Measurements from ENCODE around the gene LIN37.
A peak's percentile ranks its signal among the peaks of the same experiment; 100 is the strongest.

LIN37 gene

GRCh38 chr19:35738887-35739229 is 9.5 kb upstream of the LIN37 start:
- H4K20me1 ChIP-seq (ENCODE audit: insufficient read depth, low read length), result peaks cover 13% of the 10 kb centered on the region; the same call in 1 of the 2 replicates
- no peak for ATAC-seq (ENCODE audit: insufficient read depth, low read depth)
- no peak overlapping the region for H3K9ac ChIP-seq (ENCODE audit: low read depth, low read length)
- TF ChIP-seq EZH2 (IDR thresholded peaks at IDR 0.05; ENCODE audit: borderline replicate concordance, low read depth, low read length, severe bottlenecking), result no peak
- H3K4me2 ChIP-seq (ENCODE audit: insufficient read depth, low read length), result no peak overlapping the region
- no peaks in the 10 kb centered on the region for H3K9me3 ChIP-seq (ENCODE audit: insufficient read depth, low read length, severe bottlenecking)
- peaks cover 60% of the 10 kb centered on the region for H3K36me3 ChIP-seq (ENCODE audit: insufficient read depth, low read length)
- no peak overlapping the region for H3K27ac ChIP-seq (ENCODE audit: low read length)
- H3K4me3 ChIP-seq (ENCODE audit: low read depth in 1 of 2, low read length in 2 of 2), result no peak overlapping the region
- H3K79me2 ChIP-seq (ENCODE audit: insufficient read depth, low read length), result 0 out of 2 replicates have a peak, but pooled peaks cover 3% of the 10 kb centered on the region
- H2AFZ ChIP-seq (ENCODE audit: low read depth, low read length), result no peak overlapping the region
- no peaks in the 10 kb centered on the region for H3K27me3 ChIP-seq (ENCODE audit: insufficient read depth, low read length, poor library complexity)
- peaks cover 39% of the 10 kb centered on the region for H3K4me1 ChIP-seq (ENCODE audit: insufficient read depth, low read length)
- DNase-seq, result no peak

DNA sequence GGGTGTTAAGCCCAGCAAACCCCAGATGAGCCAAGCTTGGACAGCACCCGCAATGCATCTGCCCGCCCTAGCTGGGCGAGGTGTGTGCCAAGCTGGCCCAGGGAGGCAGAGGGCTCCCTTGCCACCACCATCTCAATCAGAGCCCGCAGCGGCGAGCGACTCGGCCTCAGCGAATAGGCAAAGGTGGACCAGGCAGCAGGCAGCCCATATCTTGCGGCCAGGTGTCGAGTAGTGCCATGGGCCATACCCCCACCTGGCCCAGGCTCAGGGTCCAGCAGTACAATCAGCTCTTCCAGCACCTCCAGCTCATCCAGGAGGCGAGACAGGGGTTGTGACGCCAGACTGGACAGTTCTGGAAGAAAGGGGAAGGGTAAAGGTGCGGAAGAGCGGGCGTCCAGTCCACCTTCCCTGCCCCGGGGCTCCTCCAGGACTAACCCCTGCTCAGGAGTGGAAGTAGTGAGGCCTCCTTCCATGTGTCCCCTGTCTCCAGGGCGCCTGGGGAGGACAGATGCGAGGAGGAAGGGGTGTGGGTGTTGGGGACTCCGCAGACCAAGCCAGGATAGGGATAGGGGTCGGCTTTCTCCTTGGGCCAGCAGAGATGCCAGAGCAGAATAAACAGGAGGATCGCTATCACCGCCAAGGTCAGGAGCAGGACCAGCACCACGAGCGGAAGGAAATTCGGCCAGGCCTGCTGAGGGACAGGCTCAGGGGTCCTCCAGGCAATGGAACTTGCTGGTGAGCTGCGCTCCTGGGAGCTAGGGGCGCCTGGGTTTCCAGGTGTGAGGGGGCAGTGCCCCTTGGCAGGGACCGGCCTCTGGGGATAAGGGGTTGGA is 8.9 kb upstream of the LIN37 start:
- Histone ChIP-seq H3K4me1 (ENCODE audit: insufficient read depth, low read length) (peaks cover 46% of the 10 kb centered on the region), H3K79me2 (ENCODE audit: insufficient read depth, low read length) (peaks cover 9% of the 10 kb centered on the region; the same call in 1 of the 2 replicates), H3K9ac (ENCODE audit: low read depth, low read length) (peak overlapping the region; percentile 68), H3K27me3 (ENCODE audit: insufficient read depth, low read length, poor library complexity) (no peaks in the 10 kb centered on the region), H3K36me3 (ENCODE audit: insufficient read depth, low read length) (peaks cover 57% of the 10 kb centered on the region), H4K20me1 (ENCODE audit: insufficient read depth, low read length) (0 out of 2 replicates have a peak, but pooled peaks cover 6% of the 10 kb centered on the region), H3K9me3 (ENCODE audit: insufficient read depth, low read length, severe bottlenecking) (no peaks in the 10 kb centered on the region), H3K4me2 (ENCODE audit: insufficient read depth, low read length) (peak overlapping the region; percentile 99), H3K4me3 (ENCODE audit: low read depth in 1 of 2, low read length in 2 of 2) (peak overlapping the region; percentile 77 to 88; a peak in 3 of 4 replicates), H3K27ac (ENCODE audit: low read length) (peak overlapping the region; percentile 64), H2AFZ (ENCODE audit: low read depth, low read length) (no peak overlapping the region)
- ATAC-seq (ENCODE audit: insufficient read depth, low read depth), result no peak
- DNase-seq, result no peak
- TF ChIP-seq EZH2 (IDR thresholded peaks at IDR 0.05; ENCODE audit: borderline replicate concordance, low read depth, low read length, severe bottlenecking) (no peak), CTCF (IDR thresholded peaks at IDR 0.05; ENCODE audit: borderline replicate concordance, extremely low read depth, low read length, poor library complexity, severe bottlenecking) (no peak)

- H3K9me3 ChIP-seq (ENCODE audit: insufficient read depth, low read length, severe bottlenecking), result no peaks in the 10 kb centered on the region
- ATAC-seq (ENCODE audit: insufficient read depth, low read depth) (peak; percentile 41), DNase-seq (no peak)
- peaks cover 49% of the 10 kb centered on the region for H3K4me1 ChIP-seq (ENCODE audit: insufficient read depth, low read length)
- H3K27ac ChIP-seq (ENCODE audit: low read length), result peak overlapping the region; percentile 64
- peak overlapping the region; percentile 93 for H2AFZ ChIP-seq (ENCODE audit: low read depth, low read length)
- H3K36me3 ChIP-seq (ENCODE audit: insufficient read depth, low read length), result peaks cover 51% of the 10 kb centered on the region
- no peaks in the 10 kb centered on the region for H3K27me3 ChIP-seq (ENCODE audit: insufficient read depth, low read length, poor library complexity)
- peak overlapping the region; percentile 77 to 88; a peak in 3 of 4 replicates for H3K4me3 ChIP-seq (ENCODE audit: low read depth in 1 of 2, low read length in 2 of 2)
- H3K9ac ChIP-seq (ENCODE audit: low read depth, low read length), result peak overlapping the region; percentile 68
- H4K20me1 ChIP-seq (ENCODE audit: insufficient read depth, low read length), result 0 out of 2 replicates have a peak, but pooled peaks cover 6% of the 10 kb centered on the region
- H3K79me2 ChIP-seq (ENCODE audit: insufficient read depth, low read length), result peaks cover 11% of the 10 kb centered on the region; the same call in 1 of the 2 replicates
- TF ChIP-seq CTCF (IDR thresholded peaks at IDR 0.05; ENCODE audit: borderline replicate concordance, extremely low read depth, low read length, poor library complexity, severe bottlenecking) (peak; percentile 15), EZH2 (IDR thresholded peaks at IDR 0.05; ENCODE audit: borderline replicate concordance, low read depth, low read length, severe bottlenecking) (no peak)
- peak overlapping the region; percentile 99 for H3K4me2 ChIP-seq (ENCODE audit: insufficient read depth, low read length)
Observed at GRCh38 chr19:35740108-35740422, 8.3 kb upstream of the LIN37 start.
